Large intestine (tissue), 12 donors: ENCODE measurements around the gene PEX3. TPM values are rescaled to one million over a fixed set of nuclear protein-coding genes. Genes with fewer than 3 reads are reported as not detected.

Source experiments
- DNase-seq, 2 donors: peaks; one replicate each; pipeline versions ENCODE4 v3.0.0 to v3.0.0-alpha.2; 2013
- H3K27ac ChIP-seq: one replicate; pipeline ENCODE4 v1.5.1; 2013; ENCODE audit warnings: low read length
- H3K27me3 ChIP-seq: 2 replicates; pipeline ENCODE4 v1.6.1; 2013; ENCODE audit warnings: low read length; ENCODE audit not compliant: control insufficient read depth, insufficient read depth
- H3K36me3 ChIP-seq: 2 replicates; pipeline ENCODE4 v1.6.1; 2013; ENCODE audit warnings: low read length; ENCODE audit not compliant: control insufficient read depth, insufficient read depth
- H3K4me1 ChIP-seq: one replicate; pipeline ENCODE4 v1.6.1; 2013; ENCODE audit warnings: low read length; ENCODE audit not compliant: control insufficient read depth, insufficient read depth
- H3K4me3 ChIP-seq: one replicate; pipeline ENCODE4 v1.5.1; 2013; ENCODE audit warnings: low read length
- H3K9me3 ChIP-seq: one replicate; pipeline ENCODE4 v1.6.1; 2013; ENCODE audit warnings: mild to moderate bottlenecking, low read depth, low read length, moderate library complexity; ENCODE audit not compliant: control insufficient read depth
- WGBS: methylation state at CpG from one replicate; pipeline ENCODE4 v1.1.5; 2013; ENCODE audit warnings: low lambda C conversion rate; ENCODE audit not compliant: insufficient coverage; 5-methylcytosine and 5-hydroxymethylcytosine counted together
- long read RNA-seq, 11 donors: transcript quantifications; one replicate each; lab custom pipeline, GENCODE V29; 2026
- polyA plus RNA-seq: library from polyadenylated mRNA; unstranded; fragments of 120-200 nt; gene quantifications from one replicate; pipeline ENCODE4 v1.2.1, GENCODE V29; 2013

The PEX3 gene
- polyA plus RNA-seq = 20.2 TPM
- long read RNA-seq, donor 1, transcript PEX3-201 (12 exons, 1,969 nt) = major isoform, 8 of 8 reads
- long read RNA-seq, donor 1, partial matches to known transcripts = 0 of 8 reads
- long read RNA-seq, donor 1, other reads (novel, unspliced or antisense) = 0 of 8 reads
- long read RNA-seq, donor 2, transcript PEX3-201 (12 exons, 1,969 nt) = major isoform, 13 of 14 reads
- long read RNA-seq, donor 2, partial matches to known transcripts = 0 of 14 reads
- long read RNA-seq, donor 2, other reads (novel, unspliced or antisense) = 0 of 14 reads
- long read RNA-seq, donor 3, transcript PEX3-201 (12 exons, 1,969 nt) = major isoform, 18 of 20 reads
- long read RNA-seq, donor 3, partial matches to known transcripts = 0 of 20 reads
- long read RNA-seq, donor 3, other reads (novel, unspliced or antisense) = 0 of 20 reads
- long read RNA-seq, donor 4, partial matches to known transcripts = 0 of 1 reads
- long read RNA-seq, donor 4, other reads (novel, unspliced or antisense) = 0 of 1 reads
- long read RNA-seq, donor 5, transcript PEX3-201 (12 exons, 1,969 nt) = major isoform, 13 of 13 reads
- long read RNA-seq, donor 5, partial matches to known transcripts = 0 of 13 reads
- long read RNA-seq, donor 5, other reads (novel, unspliced or antisense) = 0 of 13 reads
- long read RNA-seq, donor 6, transcript PEX3-201 (12 exons, 1,969 nt) = major isoform, 8 of 8 reads
- long read RNA-seq, donor 6, partial matches to known transcripts = 0 of 8 reads
- long read RNA-seq, donor 6, other reads (novel, unspliced or antisense) = 0 of 8 reads
- long read RNA-seq, donor 7, partial matches to known transcripts = 0 of 3 reads
- long read RNA-seq, donor 7, other reads (novel, unspliced or antisense) = 0 of 3 reads
- long read RNA-seq, donor 8, transcript PEX3-201 (12 exons, 1,969 nt) = major isoform, 10 of 17 reads
- long read RNA-seq, donor 8, partial matches to known transcripts = 6 of 17 reads
- long read RNA-seq, donor 8, other reads (novel, unspliced or antisense) = 0 of 17 reads
- long read RNA-seq, donor 9, transcript PEX3-201 (12 exons, 1,969 nt) = major isoform, 7 of 15 reads
- long read RNA-seq, donor 9, partial matches to known transcripts = 6 of 15 reads
- long read RNA-seq, donor 9, other reads (novel, unspliced or antisense) = 0 of 15 reads
- long read RNA-seq, donor 10, transcript PEX3-201 (12 exons, 1,969 nt) = major isoform, 7 of 8 reads
- long read RNA-seq, donor 10, partial matches to known transcripts = 0 of 8 reads
- long read RNA-seq, donor 10, other reads (novel, unspliced or antisense) = 0 of 8 reads
- long read RNA-seq, donor 11, transcript PEX3-201 (12 exons, 1,969 nt) = major isoform, 6 of 8 reads
- long read RNA-seq, donor 11, partial matches to known transcripts = 0 of 8 reads
- long read RNA-seq, donor 11, other reads (novel, unspliced or antisense) = 0 of 8 reads

DNA sequence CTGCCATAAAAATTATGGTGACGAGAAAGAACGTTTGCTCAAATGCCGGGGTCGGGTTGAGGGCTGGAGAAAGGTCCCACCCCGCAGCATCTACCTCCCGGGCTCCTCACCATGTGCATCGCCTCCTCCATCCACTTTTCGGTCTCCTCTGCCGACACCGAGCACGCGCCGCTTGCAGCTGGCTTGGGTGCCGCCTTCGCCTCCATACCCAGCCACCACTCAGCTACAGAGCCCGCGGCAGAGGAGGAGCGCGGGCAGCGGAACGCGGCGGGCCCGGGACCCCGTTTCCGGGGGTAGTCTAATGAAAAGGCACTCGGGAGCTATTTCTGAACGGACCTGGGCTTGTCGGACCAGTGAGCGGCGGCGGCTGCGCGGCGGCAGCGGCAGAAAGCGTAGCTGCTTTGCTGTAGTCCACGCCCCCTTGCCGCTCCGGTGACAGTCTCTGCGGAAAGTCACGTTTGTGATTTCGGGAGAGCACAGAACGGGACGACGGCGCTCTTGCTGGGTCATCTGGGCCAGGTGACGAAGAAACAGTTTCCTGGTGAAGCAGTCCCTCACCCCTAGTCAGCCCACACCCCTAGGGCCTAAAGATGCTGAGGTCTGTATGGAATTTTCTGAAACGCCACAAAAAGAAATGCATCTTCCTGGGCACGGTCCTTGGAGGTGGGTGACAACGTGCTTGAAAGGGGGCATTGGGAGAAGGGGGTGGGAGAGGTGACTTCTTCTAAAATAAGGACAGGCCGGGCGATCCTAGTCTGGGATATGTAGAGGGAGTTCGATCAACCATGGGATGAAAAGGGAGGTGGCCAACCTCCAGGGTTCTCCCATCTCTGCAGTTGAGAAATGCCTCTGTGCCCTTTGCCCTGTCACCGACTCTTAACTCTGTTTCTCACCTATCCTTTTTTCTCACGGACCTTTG is at the start of gene PEX3, which contains the start of gene ADAT2:
TSS of gene PEX3 (plus strand) at position 353 of the 919 bp plus-strand sequence. CDS start at position 591, 238 bp downstream.
TSS of gene ADAT2 (minus strand) at position 243 of the 919 bp plus-strand sequence. CDS start at position 206, 37 bp downstream.
- Histone ChIP-seq H3K4me3 (peak within 1 kb of the TSS; percentile 74), H3K27ac (peak within 1 kb of the TSS; percentile 79), H3K9me3 (no peaks in the 10 kb centered on the region), H3K27me3 (no peaks in the 10 kb centered on the region), H3K36me3 (peaks cover 5% of the 10 kb centered on the region), H3K4me1 (peaks cover 2% of the 10 kb centered on the region)
- DNase-seq = peak; percentile 92 to 96
- WGBS = 0% methylated on average over 1 of the region's 56 CpGs

DNA sequence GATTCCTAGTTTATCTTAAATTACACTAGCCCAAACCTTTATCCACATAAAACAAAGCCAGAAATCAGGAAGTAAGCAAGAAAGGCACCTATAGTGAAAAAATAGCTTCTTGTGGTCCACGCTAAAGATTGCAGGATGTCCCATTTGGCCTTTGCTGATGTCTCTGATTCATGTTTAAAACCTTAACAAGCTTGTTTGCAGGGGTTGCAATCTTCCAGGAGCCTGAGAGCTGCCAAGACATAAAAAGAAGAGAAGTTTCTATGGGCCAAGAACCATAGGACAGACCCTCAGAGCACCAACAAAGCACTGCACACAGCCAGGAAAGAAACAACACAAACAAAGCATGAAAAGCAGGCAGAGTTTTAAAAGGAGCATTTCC is 49.5 kb upstream of the PEX3 start:
- DNase-seq = no peak
- Histone ChIP-seq H3K36me3 (no peaks in the 10 kb centered on the region), H3K9me3 (no peaks in the 10 kb centered on the region), H3K4me3 (no peak overlapping the region), H3K27me3 (no peaks in the 10 kb centered on the region), H3K4me1 (peaks cover 15% of the 10 kb centered on the region), H3K27ac (no peak overlapping the region)
- WGBS = no CpG with 5 or more reads among the region's 1 CpG

DNA sequence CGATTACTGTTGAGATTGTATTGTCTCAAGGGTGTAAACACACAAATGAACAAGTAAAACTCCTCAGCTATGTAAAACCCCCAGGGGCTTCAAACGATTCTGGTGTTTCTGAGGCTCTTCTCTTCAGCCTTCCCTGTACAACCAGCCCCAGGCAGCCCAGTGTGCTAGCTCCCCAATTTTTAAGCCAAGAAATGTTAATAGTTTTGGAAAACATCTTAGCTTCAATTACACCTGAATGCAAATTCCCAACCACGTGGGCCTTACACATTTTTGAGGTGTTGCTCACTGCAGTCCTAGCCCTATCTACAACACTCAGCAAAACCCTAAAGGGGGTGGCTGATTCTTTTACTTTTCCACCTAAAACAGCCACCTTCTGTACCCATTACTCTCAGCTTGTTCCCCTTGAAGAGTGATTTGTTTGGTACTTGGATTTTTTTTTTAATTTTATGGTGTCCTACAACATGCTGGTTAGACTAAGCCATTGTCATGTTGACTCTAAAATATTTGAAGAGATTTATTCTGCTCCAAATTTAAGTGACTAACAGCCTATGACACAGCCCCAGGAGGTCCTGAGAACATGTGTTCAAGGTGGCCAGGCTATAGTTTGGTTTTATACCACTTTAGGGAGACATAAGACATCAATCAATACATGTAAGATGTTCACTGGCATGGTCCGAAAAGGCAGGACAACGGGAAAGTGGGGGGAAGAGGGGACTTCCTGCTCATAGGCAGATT is 48.8 kb upstream of the PEX3 start:
- no peaks in the 10 kb centered on the region for H3K9me3 ChIP-seq
- H3K27ac ChIP-seq = no peak overlapping the region
- no peak overlapping the region for H3K4me3 ChIP-seq
- no peaks in the 10 kb centered on the region for H3K27me3 ChIP-seq
- H3K36me3 ChIP-seq = no peaks in the 10 kb centered on the region
- no CpG with 5 or more reads among the region's 5 CpGs for WGBS
- DNase-seq = no peak
- H3K4me1 ChIP-seq = peaks cover 10% of the 10 kb centered on the region

DNA sequence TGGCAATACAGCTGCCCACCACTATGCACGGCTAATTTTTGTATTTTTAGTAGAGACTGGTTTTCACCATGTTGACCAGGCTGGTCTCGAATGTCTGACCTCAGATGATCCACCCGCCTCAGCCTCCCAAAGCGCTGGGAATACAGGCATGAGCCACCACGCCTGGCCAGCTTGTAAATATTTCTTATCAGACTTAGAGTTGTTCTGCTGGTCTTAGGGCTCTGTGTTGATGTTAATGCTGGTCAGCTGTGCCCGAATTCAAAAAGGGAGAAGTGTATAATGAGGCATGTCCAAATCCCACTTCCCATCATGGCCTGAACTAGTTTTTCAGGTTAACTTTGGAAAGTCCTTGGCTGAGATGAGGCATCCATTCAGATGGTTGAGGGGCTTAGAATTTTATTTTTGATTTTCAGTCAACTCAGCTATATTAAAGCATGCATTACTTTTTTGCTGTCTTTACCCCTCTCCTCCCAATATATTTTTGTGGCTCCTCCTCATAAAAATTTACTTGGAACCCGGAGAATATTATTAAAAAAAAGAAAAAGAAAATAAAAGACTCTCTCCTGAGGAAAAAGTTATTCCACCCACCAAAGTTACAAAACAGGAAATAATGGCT is 47.8 kb upstream of the PEX3 start:
- 90% methylated on average over 2 of the region's 7 CpGs for WGBS

GRCh38 chr6:143405373-143406154 is 45.0 kb upstream of the PEX3 start:
- 59% methylated on average over 3 of the region's 9 CpGs for WGBS
- H3K36me3 ChIP-seq = no peaks in the 10 kb centered on the region
- H3K4me3 ChIP-seq = no peak overlapping the region
- H3K9me3 ChIP-seq = no peaks in the 10 kb centered on the region
- no peak overlapping the region for H3K27ac ChIP-seq
- no peaks in the 10 kb centered on the region for H3K27me3 ChIP-seq
- no peak for DNase-seq
- H3K4me1 ChIP-seq = peaks cover 5% of the 10 kb centered on the region

More for the DNA sequence above, 47.8 kb upstream of the PEX3 start:
- no peak overlapping the region for H3K27ac ChIP-seq
- no peak overlapping the region for H3K4me3 ChIP-seq
- no peaks in the 10 kb centered on the region for H3K9me3 ChIP-seq
- H3K27me3 ChIP-seq = no peaks in the 10 kb centered on the region
- H3K4me1 ChIP-seq = peaks cover 2% of the 10 kb centered on the region
- DNase-seq = no peak
- H3K36me3 ChIP-seq = no peaks in the 10 kb centered on the region

DNA sequence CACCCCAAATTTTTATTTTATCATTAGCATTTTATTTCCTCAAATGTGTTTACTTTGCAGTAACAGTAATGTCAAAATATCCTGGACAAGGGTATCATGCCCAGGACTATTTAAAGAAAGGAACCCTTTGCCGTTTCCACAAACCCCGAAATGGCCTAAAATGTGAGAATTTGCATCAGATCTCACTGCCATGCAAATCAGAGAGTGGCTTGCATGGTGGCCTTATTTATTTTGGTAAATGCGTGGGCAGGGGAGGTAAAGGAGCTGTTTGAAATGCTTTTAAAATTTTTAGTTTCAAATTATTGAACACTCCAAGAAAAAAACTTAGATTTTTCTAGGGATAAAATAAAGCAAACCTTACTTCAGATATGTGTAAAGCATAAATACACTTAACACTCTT is 43.9 kb upstream of the PEX3 start:
- no peak for DNase-seq
- Histone ChIP-seq H3K4me3 (no peak overlapping the region), H3K27me3 (no peaks in the 10 kb centered on the region), H3K36me3 (no peaks in the 10 kb centered on the region), H3K9me3 (no peaks in the 10 kb centered on the region), H3K4me1 (peaks cover 5% of the 10 kb centered on the region), H3K27ac (no peak overlapping the region)
- 100% methylated on average over 1 of the region's 3 CpGs for WGBS

DNA sequence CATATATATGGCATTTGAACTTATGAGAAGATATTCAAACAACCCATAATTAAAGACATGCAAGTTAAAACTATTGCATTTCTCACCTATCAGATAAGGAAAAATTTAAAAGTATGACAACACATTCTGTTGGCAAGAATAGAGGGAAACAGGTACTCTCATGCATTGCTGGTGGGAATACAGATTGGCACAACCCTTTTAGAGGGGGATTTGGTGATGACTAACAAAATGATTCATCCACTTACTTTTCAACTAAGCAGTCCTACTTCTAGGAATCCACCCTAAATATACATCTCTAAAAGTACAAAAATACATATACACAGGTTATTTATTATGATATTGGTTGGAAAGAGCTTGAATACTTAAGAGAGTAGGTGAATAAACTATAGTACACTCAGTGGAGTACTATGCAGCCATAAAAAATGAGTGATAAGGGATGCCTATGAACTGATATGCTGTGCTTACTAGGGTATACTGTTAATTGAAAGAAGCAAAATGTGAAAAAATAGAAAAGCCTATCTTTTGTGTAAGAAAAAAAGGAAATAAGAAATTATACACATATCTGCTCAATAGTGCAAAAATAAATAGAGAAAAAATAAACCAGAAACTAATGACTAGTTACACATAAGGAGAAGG is 42.3 kb upstream of the PEX3 start:
- H3K27ac ChIP-seq = no peak overlapping the region
- H3K9me3 ChIP-seq = no peaks in the 10 kb centered on the region
- no peaks in the 10 kb centered on the region for H3K27me3 ChIP-seq
- no peaks in the 10 kb centered on the region for H3K36me3 ChIP-seq
- no peak for DNase-seq
- peaks cover 5% of the 10 kb centered on the region for H3K4me1 ChIP-seq
- no peak overlapping the region for H3K4me3 ChIP-seq

DNA sequence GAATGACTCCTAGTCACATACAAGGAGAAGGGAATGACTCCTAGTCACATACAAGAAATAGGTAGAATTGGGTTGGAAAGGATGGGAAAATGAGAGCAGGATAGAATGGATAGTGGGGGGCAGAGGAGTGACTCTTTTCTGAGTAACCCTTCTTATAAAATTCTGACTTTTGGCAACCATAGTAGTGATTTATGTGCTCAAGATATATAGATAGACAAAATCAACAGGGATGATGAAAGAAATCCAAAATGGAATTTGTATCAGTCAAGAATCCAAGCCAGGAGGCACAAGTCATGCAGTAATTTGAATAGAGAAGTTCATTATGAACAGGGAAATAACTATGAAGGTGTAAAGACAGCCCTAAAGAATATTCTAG is 41.8 kb upstream of the PEX3 start:
- Histone ChIP-seq H3K4me1 (peaks cover 5% of the 10 kb centered on the region), H3K27me3 (no peaks in the 10 kb centered on the region), H3K9me3 (no peaks in the 10 kb centered on the region), H3K27ac (no peak overlapping the region), H3K36me3 (no peaks in the 10 kb centered on the region), H3K4me3 (no peak overlapping the region)
- DNase-seq = no peak
